ENCODE results near the gene OR10AD1.

- TF ChIP-seq CTCF (conservative IDR thresholded peaks at IDR 0.05) = no peak
- TF ChIP-seq ZFX (IDR thresholded peaks at IDR 0.05) = no peak
These were observed 25.1 kb downstream of the OR10AD1 start for GRCh38 chr12:48177982-48178381.

Measured in C4-2B (cell line).